Measurements from ENCODE around the gene NTM.

NTM gene

DNA sequence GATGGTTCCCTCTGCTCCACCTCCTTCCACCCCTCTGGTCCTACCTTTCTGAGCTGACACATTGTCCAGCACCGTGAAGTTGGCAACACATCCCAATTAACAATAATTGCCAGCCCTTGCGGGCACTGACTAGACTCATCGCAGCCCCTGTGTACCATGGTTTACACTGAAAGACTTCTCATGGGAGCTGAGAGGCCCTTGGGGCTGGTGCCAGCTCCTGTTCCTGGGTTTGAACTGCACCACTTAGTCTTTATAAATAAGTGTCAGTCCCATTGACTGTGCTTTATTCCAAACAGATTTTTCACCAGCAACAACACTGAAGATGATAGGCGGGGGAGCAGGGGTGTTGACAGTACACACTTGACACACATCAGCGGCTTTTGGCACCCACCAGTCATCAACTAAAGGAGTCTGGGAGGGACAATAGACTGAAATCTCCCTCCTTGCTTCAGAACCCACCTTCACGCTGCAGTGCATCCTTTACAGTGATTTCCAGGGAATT, 447.3 kb downstream of the NTM start:
- no peak for DNase-seq (ENCODE audit: low spot score)
- TF ChIP-seq, protein P1, sequence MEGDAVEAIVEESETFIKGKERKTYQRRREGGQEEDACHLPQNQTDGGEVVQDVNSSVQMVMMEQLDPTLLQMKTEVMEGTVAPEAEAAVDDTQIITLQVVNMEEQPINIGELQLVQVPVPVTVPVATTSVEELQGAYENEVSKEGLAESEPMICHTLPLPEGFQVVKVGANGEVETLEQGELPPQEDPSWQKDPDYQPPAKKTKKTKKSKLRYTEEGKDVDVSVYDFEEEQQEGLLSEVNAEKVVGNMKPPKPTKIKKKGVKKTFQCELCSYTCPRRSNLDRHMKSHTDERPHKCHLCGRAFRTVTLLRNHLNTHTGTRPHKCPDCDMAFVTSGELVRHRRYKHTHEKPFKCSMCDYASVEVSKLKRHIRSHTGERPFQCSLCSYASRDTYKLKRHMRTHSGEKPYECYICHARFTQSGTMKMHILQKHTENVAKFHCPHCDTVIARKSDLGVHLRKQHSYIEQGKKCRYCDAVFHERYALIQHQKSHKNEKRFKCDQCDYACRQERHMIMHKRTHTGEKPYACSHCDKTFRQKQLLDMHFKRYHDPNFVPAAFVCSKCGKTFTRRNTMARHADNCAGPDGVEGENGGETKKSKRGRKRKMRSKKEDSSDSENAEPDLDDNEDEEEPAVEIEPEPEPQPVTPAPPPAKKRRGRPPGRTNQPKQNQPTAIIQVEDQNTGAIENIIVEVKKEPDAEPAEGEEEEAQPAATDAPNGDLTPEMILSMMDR (IDR thresholded peaks at IDR 0.05; ENCODE audit: extremely low read depth, missing control alignments): no peak

DNA sequence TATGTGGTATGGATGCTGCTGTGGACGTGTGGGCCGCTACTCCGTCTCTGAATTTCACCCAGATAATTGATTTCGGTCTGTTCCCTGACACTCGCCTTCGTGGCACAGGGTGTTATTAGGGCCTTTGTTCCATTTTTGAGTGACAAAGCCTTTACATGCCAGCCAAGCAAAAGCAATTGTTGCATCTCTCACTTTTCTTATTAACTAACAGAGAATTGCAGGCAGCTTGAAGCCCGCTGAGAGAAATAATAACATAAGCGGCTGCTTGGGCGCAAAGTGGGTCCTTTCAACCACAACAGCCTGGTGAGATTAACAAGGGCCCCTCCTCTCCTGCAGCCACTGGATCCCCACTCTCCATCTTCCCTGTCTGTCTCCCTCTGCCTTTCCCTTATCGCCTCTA, 449.4 kb downstream of the NTM start:
- TF ChIP-seq, protein P1 (IDR thresholded peaks at IDR 0.05; ENCODE audit: extremely low read depth, missing control alignments): no peak
- DNase-seq (ENCODE audit: low spot score): no peak

DNA sequence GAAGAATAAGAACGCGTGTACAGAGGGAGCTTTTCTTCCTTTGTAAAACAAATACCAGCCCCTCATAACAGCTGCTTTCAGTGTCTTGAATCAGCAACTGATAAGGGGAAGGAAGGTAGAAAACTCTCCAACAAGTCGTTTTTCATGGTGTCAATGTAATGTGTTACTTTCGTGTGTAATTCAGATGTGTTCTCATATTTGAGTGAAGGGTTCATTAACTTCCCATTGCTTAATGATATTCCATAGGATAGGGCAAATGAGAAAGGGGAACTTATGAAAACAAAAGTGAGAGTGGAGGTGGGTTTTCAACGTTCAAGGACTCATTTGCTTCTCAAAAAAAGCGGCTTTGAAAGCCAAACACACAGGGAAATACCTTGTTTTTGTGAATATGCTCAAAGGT, 452.1 kb downstream of the NTM start:
- no peak for DNase-seq (ENCODE audit: low spot score)
- TF ChIP-seq, protein P1 (IDR thresholded peaks at IDR 0.05; ENCODE audit: extremely low read depth, missing control alignments): no peak

DNA sequence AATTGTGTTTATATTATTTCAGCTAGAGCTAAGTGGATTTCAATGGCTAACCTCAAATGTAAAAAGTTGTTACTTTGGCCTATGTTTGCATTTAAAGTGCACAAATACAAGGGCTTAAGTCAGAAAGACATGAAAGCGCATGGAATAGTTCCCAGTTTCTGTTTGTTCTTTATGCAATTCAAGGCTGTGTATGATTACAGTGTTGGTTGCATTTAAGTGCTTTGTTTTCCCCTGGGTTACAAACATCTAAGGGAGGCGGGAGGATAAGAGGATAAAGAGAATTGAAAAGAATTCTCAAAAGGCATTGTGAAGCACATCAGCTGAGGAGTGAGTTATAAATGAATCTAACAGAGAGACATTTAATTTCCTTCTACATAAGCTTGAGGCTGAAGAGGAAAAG, 453.4 kb downstream of the NTM start:
- no peak for DNase-seq (ENCODE audit: low spot score)
- TF ChIP-seq, protein P1 (IDR thresholded peaks at IDR 0.05; ENCODE audit: extremely low read depth, missing control alignments): no peak

DNA sequence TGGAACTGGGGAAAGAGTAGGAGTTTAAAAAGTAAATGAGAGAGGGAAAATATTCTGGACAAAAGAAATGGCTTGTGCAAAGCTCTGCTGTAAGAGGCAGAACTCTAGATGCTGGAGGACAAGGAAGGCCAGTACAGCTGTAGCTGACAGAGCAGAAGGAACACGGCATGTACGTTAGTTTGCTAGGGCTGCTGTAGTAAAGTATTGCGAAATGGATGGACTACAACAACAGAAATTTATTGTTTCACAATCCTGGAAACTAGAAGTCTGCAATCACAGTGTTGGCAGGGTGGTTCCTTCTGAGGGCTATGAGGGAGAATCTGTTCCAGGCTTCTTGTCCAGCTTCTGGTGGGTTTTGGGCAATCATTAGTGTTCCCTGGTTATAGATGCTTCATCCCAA, 454.4 kb downstream of the NTM start:
- TF ChIP-seq, protein P1 (IDR thresholded peaks at IDR 0.05; ENCODE audit: extremely low read depth, missing control alignments): no peak
- no peak for DNase-seq (ENCODE audit: low spot score)

DNA sequence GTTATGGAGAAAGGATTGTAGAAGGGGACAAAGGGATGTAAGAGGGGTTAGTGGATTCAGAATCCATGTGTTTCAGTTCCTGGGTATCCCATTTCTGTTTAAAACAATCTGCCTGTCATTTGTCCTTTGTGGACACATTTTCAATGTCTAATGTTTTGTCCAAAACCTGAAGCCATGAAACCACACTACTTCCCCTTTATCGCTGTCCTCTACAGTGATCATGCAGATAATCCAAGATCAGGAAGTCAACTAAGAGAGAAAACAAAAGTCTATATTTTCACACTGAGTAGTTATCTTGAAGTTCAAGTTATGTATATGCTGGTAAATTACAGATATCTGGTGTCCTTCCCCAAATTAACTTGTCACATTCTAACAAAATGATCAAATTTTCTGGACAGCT, 457.0 kb downstream of the NTM start:
- no peak for DNase-seq (ENCODE audit: low spot score)
- TF ChIP-seq, protein P1 (IDR thresholded peaks at IDR 0.05; ENCODE audit: extremely low read depth, missing control alignments): no peak

DNA sequence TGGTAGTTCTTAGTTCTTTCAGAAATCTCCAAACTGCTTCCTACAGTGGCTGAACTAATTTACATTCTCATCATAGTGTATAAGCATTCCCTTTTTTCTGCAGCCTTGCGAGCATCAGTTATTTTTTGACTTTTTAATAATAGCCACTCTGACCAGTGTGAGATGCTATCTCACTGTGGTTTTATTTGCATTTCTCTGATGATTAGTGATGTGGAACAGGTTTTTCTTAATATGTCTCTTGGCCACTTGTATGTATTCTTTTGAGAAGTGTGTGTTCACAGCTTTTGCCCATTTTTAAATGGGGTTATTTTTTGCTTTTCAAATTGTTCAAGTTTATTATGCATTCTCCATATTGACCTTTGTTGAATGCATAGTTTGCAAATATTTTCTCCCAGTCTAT, 459.3 kb downstream of the NTM start:
- DNase-seq (ENCODE audit: low spot score): no peak
- TF ChIP-seq, protein P1 (IDR thresholded peaks at IDR 0.05; ENCODE audit: extremely low read depth, missing control alignments): no peak
